Common myeloid progenitor, CD34-positive (primary cell): Measurements from ENCODE around the gene GJA8.

Source experiments
- CTCF ChIA-PET: fragments of 350-600 bp; sonication (Branson Sonifier 250); formaldehyde crosslinking; loops from one replicate; lab custom pipeline; 2021; ENCODE audit warnings: antibody characterized with exemption; lab: Charles Lee
- POLR2A ChIA-PET: fragments of 350-600 bp; sonication (Branson Sonifier 250); formaldehyde crosslinking; loops from one replicate; lab custom pipeline; 2021; ENCODE audit warnings: antibody characterized with exemption; lab: Charles Lee
- DNase-seq, 3 donors: peaks; one replicate each; pipeline versions ENCODE4 v3.0.0 to v3.0.0-alpha.2; 2013
- H3K27ac ChIP-seq, 2 experiments: 1 replicate in 1 of 2; 2 replicates in 1 of 2; pipeline ENCODE4 v1.7.0; 2013; ENCODE audit warnings: inconsistent platforms in 2 of 2, low read length in 2 of 2, mild to moderate bottlenecking in 2 of 2, low read depth in 1 of 2, moderate library complexity in 1 of 2; ENCODE audit not compliant: severe bottlenecking in 2 of 2, insufficient read depth in 1 of 2, poor library complexity in 1 of 2
- H3K27me3 ChIP-seq, 5 experiments: replicated peaks in 2 of 5; 1 replicate in 3 of 5; 2 replicates in 2 of 5; pipeline versions ENCODE4 v1.6.1 to v1.7.0; 2013; ENCODE audit warnings: low read length in 4 of 5, mild to moderate bottlenecking in 2 of 5, moderate library complexity in 2 of 5, inconsistent platforms in 1 of 5; ENCODE audit not compliant: insufficient read depth in 5 of 5, control insufficient read depth in 4 of 5
- H3K36me3 ChIP-seq, 4 experiments: 1 replicate in 2 of 4; 2 replicates in 2 of 4; pipeline versions ENCODE4 v1.6.1 to v1.7.0; 2013; ENCODE audit warnings: low read length in 3 of 4, control low read depth in 1 of 4, mild to moderate bottlenecking in 1 of 4; ENCODE audit not compliant: control insufficient read depth in 4 of 4, insufficient read depth in 4 of 4
- H3K4me1 ChIP-seq, 4 experiments: 1 replicate in 3 of 4; 2 replicates in 1 of 4; pipeline versions ENCODE4 v1.6.1 to v1.7.1; 2013; ENCODE audit warnings: low read length in 3 of 4, mild to moderate bottlenecking in 3 of 4, control low read depth in 1 of 4, inconsistent platforms in 1 of 4, moderate library complexity in 1 of 4; ENCODE audit not compliant: control insufficient read depth in 4 of 4, insufficient read depth in 4 of 4; ENCODE audit errors: control extremely low read depth in 1 of 4
- H3K4me3 ChIP-seq, 7 experiments: 1 replicate in 4 of 7; 2 replicates in 3 of 7; pipeline versions ENCODE4 v1.5.1 to v1.7.0; 2013; ENCODE audit warnings: mild to moderate bottlenecking in 7 of 7, low read length in 6 of 7, moderate library complexity in 6 of 7, inconsistent platforms in 2 of 7, low read depth in 2 of 7, control low read depth in 1 of 7; ENCODE audit not compliant: insufficient read depth in 4 of 7, control insufficient read depth in 1 of 7; ENCODE audit errors: extremely low read depth in 1 of 7
- H3K9me3 ChIP-seq, 5 experiments: 1 replicate in 4 of 5; 2 replicates in 1 of 5; pipeline versions ENCODE4 v1.6.1 to v1.7.1; 2013; ENCODE audit warnings: low read length in 4 of 5, mild to moderate bottlenecking in 2 of 5, inconsistent platforms in 1 of 5, low read depth in 1 of 5, moderate library complexity in 1 of 5; ENCODE audit not compliant: control insufficient read depth in 4 of 5, insufficient read depth in 2 of 5; ENCODE audit errors: control extremely low read depth in 1 of 5
- WGBS: methylation state at CpG from one replicate; pipeline ENCODE4 v1.1.5; 2013; ENCODE audit not compliant: insufficient coverage; 5-methylcytosine and 5-hydroxymethylcytosine counted together

GJA8 gene

DNA sequence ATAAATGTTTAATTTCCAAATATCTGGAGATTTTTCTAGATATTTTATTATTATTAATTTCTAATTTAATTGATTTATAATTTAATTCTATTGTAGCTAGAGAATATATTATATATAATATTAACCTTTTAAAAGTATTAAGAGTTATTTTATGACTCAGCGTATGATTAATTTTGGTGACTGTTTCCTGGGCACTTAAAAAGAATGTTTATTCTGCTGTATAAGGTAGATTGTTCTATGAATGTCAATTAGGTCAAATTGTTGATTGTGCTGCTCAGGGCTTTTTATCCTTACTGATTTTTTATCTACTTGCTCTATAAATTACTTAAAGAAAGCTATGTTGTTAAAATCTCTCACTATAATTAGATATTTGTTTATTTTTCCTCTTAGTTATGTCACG, 20.1 kb upstream of the GJA8 start:
- no peak for DNase-seq
- H3K27me3 ChIP-seq, result no peaks in the 10 kb centered on the region
- no peak overlapping the region for H3K4me3 ChIP-seq
- H3K9me3 ChIP-seq, result peaks cover 0 to 6% (median 0%) of the 10 kb centered on the region in 5 experiments
- H3K27ac ChIP-seq, result no peak overlapping the region
- H3K36me3 ChIP-seq, result no peaks in the 10 kb centered on the region
- no CpG with 5 or more reads among the region's 2 CpGs for WGBS
- ChIA-PET POLR2A (no interaction called here), CTCF (interaction anchor here (1.9 kb wide), 1 partner anchor 10 kb away, joined by 8 read pairs; no protein-coding TSS in a partner anchor)
- H3K4me1 ChIP-seq, result no peaks in the 10 kb centered on the region

DNA sequence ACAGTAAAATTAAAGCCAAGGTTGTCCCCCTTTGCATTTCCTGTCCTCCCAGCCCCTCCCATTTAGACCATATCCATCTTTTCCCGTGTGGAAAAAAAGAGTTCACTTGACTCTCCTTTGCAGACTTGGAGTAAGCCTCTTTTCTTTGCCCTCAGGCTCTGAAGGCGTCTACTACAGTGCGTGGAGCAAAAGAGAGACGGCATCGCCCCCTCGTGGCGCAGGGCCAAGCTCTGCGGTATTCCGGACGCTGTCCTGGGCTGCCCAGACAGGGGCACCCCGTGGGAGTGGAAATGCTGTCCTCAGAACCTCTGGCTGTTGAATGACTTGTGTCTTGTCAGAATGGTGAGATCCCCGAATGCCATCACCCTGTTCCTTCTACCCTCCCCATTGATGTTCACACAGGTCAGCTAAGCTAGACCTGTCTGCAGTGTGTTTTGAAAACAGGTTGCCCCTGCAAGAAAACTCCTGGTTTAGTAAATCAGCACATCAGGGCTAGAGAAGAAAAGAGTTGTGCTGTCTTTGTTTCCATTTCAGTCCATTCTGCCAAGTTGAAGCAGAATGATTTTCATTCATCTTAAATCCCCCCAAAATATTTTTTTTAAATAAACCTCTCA, 12.3 kb upstream of the GJA8 start:
- H3K36me3 ChIP-seq, result no peaks in the 10 kb centered on the region
- H3K27me3 ChIP-seq, result no peaks in the 10 kb centered on the region
- H3K27ac ChIP-seq, result no peak overlapping the region
- H3K9me3 ChIP-seq, result no peaks in the 10 kb centered on the region
- H3K4me3 ChIP-seq, result no peak overlapping the region
- H3K4me1 ChIP-seq, result peaks cover 0 to 8% (median 0%) of the 10 kb centered on the region in 4 experiments
- 2% methylated on average over 12 of the region's 12 CpGs for WGBS
- POLR2A ChIA-PET, result no interaction called here
- CTCF ChIA-PET, result interaction anchor here (0.6 to 4.5 kb wide), 6 partner anchors 13 to 1491 kb away, joined by 3 to 27 read pairs (median 3); no protein-coding TSS in a partner anchor
- DNase-seq, result peak; percentile 46 to 73 (median 68)

DNA sequence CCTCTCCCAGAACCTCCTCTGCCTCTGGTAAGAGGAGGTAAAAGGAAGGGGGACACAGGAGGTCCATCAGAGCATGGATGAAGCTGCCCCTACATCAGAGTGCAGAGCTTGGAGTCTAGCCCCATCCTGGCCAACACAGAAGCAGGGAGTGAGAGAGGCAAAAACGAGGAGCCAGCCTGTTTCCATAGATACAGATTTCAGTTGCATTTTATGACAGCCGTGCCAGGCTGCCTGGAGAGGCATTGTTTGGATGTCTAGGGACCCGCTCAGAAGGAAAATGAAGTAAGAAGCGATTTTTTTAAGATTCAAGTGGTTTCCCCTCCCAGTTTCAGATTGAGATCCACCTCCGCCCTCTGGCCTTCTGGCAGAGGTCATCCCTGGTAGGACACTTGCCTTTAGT, 11.5 kb upstream of the GJA8 start:
- ChIA-PET POLR2A (no interaction called here), CTCF (interaction anchor here (0.8 to 4.5 kb wide), 5 partner anchors 166 to 384 kb away, joined by 3 to 27 read pairs (median 5); no protein-coding TSS in a partner anchor)
- Histone ChIP-seq H3K36me3 (no peaks in the 10 kb centered on the region), H3K27ac (no peak overlapping the region), H3K27me3 (no peaks in the 10 kb centered on the region), H3K4me3 (no peak overlapping the region), H3K9me3 (no peaks in the 10 kb centered on the region), H3K4me1 (peaks cover 0 to 8% (median 0%) of the 10 kb centered on the region in 4 experiments)
- WGBS, result 92% methylated on average over 5 of the region's 5 CpGs
- DNase-seq, result no peak

DNA sequence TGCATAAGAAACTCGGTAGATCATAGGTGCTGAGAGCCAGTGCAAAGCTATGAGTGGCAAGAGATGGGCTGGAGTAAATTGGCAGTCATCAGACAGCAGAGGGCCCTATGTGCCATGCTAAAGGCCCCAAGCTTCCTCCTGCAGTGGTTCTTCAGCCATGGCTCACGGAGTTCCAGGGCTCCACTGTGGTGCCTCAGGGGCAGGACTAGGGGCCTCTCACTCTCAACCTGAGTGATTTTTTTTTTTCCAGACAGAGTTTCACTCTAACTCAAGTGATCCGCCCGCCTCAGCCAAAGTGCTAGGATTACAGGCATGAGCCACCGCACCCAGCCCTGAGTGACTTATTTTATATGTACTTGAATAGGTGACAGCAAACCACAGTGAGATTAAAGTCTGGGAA, 10.4 kb upstream of the GJA8 start:
- POLR2A ChIA-PET, result interaction anchor here (1.0 kb wide), 1 partner anchor 168 kb away, joined by 4 read pairs; no protein-coding TSS in a partner anchor
- DNase-seq, result peak; percentile 24 to 57 (median 38)
- 85% methylated on average over 3 of the region's 5 CpGs for WGBS
- H3K36me3 ChIP-seq, result no peaks in the 10 kb centered on the region
- H3K27me3 ChIP-seq, result no peaks in the 10 kb centered on the region
- H3K9me3 ChIP-seq, result no peaks in the 10 kb centered on the region
- no peak overlapping the region for H3K27ac ChIP-seq
- CTCF ChIA-PET, result interaction anchor here (0.6 to 2.1 kb wide), 21 partner anchors 7 to 619 kb away, joined by 3 to 13 read pairs (median 5); no protein-coding TSS in a partner anchor
- no peak overlapping the region for H3K4me3 ChIP-seq
- H3K4me1 ChIP-seq, result peaks cover 0 to 8% (median 0%) of the 10 kb centered on the region in 4 experiments

DNA sequence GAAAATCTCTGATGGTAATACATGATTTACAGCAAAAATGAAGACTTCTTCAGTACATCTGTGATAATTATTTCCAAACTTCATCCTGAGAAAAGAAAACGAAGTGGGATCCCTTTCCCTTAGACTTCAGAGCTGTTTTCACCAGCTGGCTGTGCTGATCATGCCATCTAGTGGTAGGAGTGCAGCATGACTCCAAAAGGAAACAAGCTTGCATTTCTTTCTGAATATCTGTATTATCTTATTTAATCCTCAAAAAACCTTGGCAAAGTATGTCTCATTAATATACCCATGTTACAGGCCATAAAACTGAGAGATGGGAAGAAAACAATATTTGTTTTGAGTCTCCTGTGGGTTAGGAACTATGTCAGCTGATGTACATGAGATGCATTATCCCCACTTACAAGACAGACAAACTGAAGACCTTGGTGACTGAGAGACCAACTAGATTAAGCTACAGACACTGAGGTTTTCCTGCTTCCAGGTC, 9.8 kb upstream of the GJA8 start:
- 0% methylated on average over 1 of the region's 1 CpG for WGBS
- H3K4me1 ChIP-seq, result peaks cover 0 to 8% (median 0%) of the 10 kb centered on the region in 4 experiments
- peak; percentile 35 to 64 (median 54) for DNase-seq
- no peak overlapping the region for H3K4me3 ChIP-seq
- no peaks in the 10 kb centered on the region for H3K27me3 ChIP-seq
- POLR2A ChIA-PET, result interaction anchor here (1.0 kb wide), 1 partner anchor 169 kb away, joined by 4 read pairs; no protein-coding TSS in a partner anchor
- H3K36me3 ChIP-seq, result no peaks in the 10 kb centered on the region
- no peak overlapping the region for H3K27ac ChIP-seq
- no peaks in the 10 kb centered on the region for H3K9me3 ChIP-seq
- CTCF ChIA-PET, result interaction anchor here (0.8 to 2.1 kb wide), 21 partner anchors 8 to 620 kb away, joined by 3 to 13 read pairs (median 5); no protein-coding TSS in a partner anchor

DNA sequence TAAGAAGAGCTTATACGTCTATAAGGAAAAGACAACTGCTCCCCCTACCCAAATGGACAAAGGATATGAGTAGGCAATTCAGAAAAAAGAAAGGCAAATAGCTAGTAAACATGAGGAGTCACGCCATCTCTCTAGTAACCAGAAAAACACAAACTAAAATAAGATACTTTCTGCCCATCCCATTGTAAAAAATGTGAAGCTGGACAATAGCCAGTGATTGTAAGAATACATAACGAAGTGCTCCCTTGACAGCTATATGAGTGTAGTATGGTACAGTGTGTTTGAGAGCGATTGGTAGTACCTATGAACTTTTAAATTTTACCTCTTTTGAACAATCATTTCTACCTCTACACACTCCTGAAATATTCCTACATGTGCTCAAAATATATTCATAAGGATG, 7.5 kb upstream of the GJA8 start:
- H3K27ac ChIP-seq, result no peak overlapping the region
- 100% methylated on average over 1 of the region's 4 CpGs for whole genome bisulfite sequencing
- no peak overlapping the region for H3K4me3 ChIP-seq
- no peaks in the 10 kb centered on the region for H3K36me3 ChIP-seq
- no peaks in the 10 kb centered on the region for H3K9me3 ChIP-seq
- H3K27me3 ChIP-seq, result no peaks in the 10 kb centered on the region
- no peak for DNase-seq
- H3K4me1 ChIP-seq, result peaks cover 0 to 8% (median 0%) of the 10 kb centered on the region in 4 experiments
- ChIA-PET CTCF (interaction anchor here (0.8 to 1.1 kb wide), 4 partner anchors 174 to 623 kb away, joined by 3 to 5 read pairs (median 3); no protein-coding TSS in a partner anchor), POLR2A (no interaction called here)
